DOHH2 (cell line): Measurements from ENCODE around the gene GSG1L.

Source experiments
- H3F3A ChIP-seq: fragments of 200-600 bp; sonication (generic), shearing (Covaris generic); 2 replicates; pipeline ENCODE4 v1.6.0; 2016; ENCODE audit warnings: antibody characterized with exemption, mild to moderate bottlenecking; ENCODE audit not compliant: control insufficient read depth, insufficient read depth
- H3K27ac ChIP-seq: fragments of 200-600 bp; sonication (generic); 2 replicates; pipeline ENCODE4 v1.5.1; 2014; ENCODE audit warnings: low read depth, mild to moderate bottlenecking, low read length, moderate library complexity
- H3K27me3 ChIP-seq: fragments of 200-600 bp; sonication (generic); 2 replicates; pipeline ENCODE4 v1.6.1; 2014; ENCODE audit warnings: mild to moderate bottlenecking, low read length, mixed read lengths; ENCODE audit not compliant: control insufficient read depth
- H3K36me3 ChIP-seq: fragments of 200-600 bp; sonication (generic); 2 replicates; pipeline ENCODE4 v1.6.1; 2014; ENCODE audit warnings: mild to moderate bottlenecking, low read length, moderate library complexity, mixed read lengths; ENCODE audit not compliant: control insufficient read depth
- H3K4me1 ChIP-seq: fragments of 200-600 bp; sonication (generic); 2 replicates; pipeline ENCODE4 v1.6.1; 2014; ENCODE audit warnings: mild to moderate bottlenecking, low read length, mixed read lengths; ENCODE audit not compliant: control insufficient read depth
- H3K4me2 ChIP-seq: fragments of 200-600 bp; sonication (generic); 2 replicates; pipeline ENCODE4 v1.6.0; 2014; ENCODE audit warnings: mild to moderate bottlenecking, low read length, moderate library complexity
- H3K4me3 ChIP-seq: fragments of 200-600 bp; sonication (generic); 2 replicates; pipeline ENCODE4 v1.5.1; 2014; ENCODE audit warnings: mild to moderate bottlenecking, low read length, mixed read lengths
- H3K79me2 ChIP-seq: fragments of 200-600 bp; sonication (generic); 2 replicates; pipeline ENCODE4 v1.6.1; 2014; ENCODE audit warnings: mild to moderate bottlenecking, low read length, mixed read lengths; ENCODE audit not compliant: control insufficient read depth
- H3K9me2 ChIP-seq: fragments of 200-600 bp; sonication (generic); replicated peaks from 2 replicates; pipeline ENCODE4 v1.6.1; 2014; ENCODE audit warnings: mild to moderate bottlenecking, low read length, mixed read lengths; ENCODE audit not compliant: control insufficient read depth
- H3K9me3 ChIP-seq: fragments of 200-600 bp; sonication (generic); 2 replicates; pipeline ENCODE4 v1.6.1; 2014; ENCODE audit warnings: antibody characterized with exemption, low read length, mixed read lengths; ENCODE audit not compliant: control insufficient read depth, insufficient read depth
- H4K20me1 ChIP-seq: fragments of 200-600 bp; sonication (generic); 2 replicates; pipeline ENCODE4 v1.6.0; 2014; ENCODE audit warnings: low read depth, mild to moderate bottlenecking, antibody characterized with exemption, low read length, moderate library complexity; ENCODE audit not compliant: control insufficient read depth, insufficient read depth
- EZH2phosphoT487 ChIP-seq: fragments of 200-600 bp; sonication (generic); IDR thresholded peaks from 2 replicates; pipeline ENCODE4 v1.6.1; 2017; ENCODE audit warnings: borderline replicate concordance, mild to moderate bottlenecking, antibody characterized with exemption, low read length, moderate library complexity, mixed read lengths
- TF ChIP-seq, protein P1 (sequence below): fragments of 200-600 bp; sonication (generic); IDR thresholded peaks from one replicate; pipeline ENCODE4 v1.5.1; 2014; ENCODE audit warnings: antibody characterized with exemption, mild to moderate bottlenecking, low read depth, low read length; ENCODE audit not compliant: poor library complexity, severe bottlenecking

The GSG1L gene

DNA sequence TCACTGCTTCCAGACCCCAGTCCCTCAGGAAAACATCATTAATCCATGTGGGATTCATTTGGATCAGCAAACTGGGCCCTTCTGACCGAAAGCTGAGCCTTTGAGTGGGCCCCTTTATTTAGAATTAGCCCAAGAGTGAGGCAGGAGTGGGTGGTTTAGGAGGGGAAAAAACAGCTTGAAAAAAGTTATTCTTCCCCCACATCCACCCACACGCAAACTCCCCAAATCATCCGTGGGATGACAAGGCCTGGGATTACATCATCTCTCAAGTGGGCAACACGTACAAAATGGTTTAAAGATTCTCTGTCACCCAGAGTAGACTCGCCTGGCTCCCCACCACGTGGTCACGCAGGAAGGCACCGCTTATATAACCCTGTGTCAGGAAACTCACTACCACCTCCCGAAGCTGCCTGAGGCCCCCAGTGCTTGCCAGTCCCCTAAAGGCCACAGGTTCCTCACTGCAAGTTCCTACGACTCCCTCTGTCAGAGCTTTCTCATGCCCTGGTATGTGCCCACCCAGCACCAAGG is 27.6 kb downstream of the GSG1L start:
- no peak overlapping the region for H3K4me3 ChIP-seq
- H3K4me1 ChIP-seq = no peaks in the 10 kb centered on the region
- H3K27me3 ChIP-seq = no peaks in the 10 kb centered on the region
- H3K9me3 ChIP-seq = no peaks in the 10 kb centered on the region
- H3F3A ChIP-seq = no peaks in the 10 kb centered on the region
- H3K36me3 ChIP-seq = no peaks in the 10 kb centered on the region
- no peaks in the 10 kb centered on the region for H3K79me2 ChIP-seq
- H3K9me2 ChIP-seq = no peaks in the 10 kb centered on the region
- H3K4me2 ChIP-seq = no peak overlapping the region
- H4K20me1 ChIP-seq = no peaks in the 10 kb centered on the region
- H3K27ac ChIP-seq = no peak overlapping the region
- TF ChIP-seq EZH2phosphoT487 = no peak
- TF ChIP-seq, protein P1, sequence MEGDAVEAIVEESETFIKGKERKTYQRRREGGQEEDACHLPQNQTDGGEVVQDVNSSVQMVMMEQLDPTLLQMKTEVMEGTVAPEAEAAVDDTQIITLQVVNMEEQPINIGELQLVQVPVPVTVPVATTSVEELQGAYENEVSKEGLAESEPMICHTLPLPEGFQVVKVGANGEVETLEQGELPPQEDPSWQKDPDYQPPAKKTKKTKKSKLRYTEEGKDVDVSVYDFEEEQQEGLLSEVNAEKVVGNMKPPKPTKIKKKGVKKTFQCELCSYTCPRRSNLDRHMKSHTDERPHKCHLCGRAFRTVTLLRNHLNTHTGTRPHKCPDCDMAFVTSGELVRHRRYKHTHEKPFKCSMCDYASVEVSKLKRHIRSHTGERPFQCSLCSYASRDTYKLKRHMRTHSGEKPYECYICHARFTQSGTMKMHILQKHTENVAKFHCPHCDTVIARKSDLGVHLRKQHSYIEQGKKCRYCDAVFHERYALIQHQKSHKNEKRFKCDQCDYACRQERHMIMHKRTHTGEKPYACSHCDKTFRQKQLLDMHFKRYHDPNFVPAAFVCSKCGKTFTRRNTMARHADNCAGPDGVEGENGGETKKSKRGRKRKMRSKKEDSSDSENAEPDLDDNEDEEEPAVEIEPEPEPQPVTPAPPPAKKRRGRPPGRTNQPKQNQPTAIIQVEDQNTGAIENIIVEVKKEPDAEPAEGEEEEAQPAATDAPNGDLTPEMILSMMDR = no peak

DNA sequence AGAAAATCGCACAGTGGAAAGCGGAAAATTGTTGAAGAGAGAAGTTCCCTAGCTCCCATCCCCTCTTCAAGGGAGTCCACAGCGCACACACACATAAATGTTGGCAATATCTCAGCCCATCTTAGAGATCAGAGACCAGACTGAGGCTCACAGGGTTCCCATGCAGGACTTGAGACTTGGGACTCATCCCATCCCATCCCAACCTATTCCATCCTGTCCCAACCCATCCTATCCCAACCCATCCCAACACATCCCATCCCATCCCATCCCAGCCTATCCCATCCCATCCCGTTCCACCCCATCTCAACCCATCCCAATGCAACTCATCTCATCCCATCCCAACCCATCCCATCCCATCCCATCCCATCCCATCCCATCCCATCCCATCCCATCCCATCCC is 29.6 kb downstream of the GSG1L start:
- no peak overlapping the region for H3K4me2 ChIP-seq
- H3F3A ChIP-seq = no peaks in the 10 kb centered on the region
- no peaks in the 10 kb centered on the region for H3K9me3 ChIP-seq
- no peaks in the 10 kb centered on the region for H4K20me1 ChIP-seq
- no peak overlapping the region for H3K27ac ChIP-seq
- H3K36me3 ChIP-seq = no peaks in the 10 kb centered on the region
- H3K27me3 ChIP-seq = no peaks in the 10 kb centered on the region
- no peaks in the 10 kb centered on the region for H3K4me1 ChIP-seq
- H3K9me2 ChIP-seq = no peaks in the 10 kb centered on the region
- no peaks in the 10 kb centered on the region for H3K79me2 ChIP-seq
- no peak for TF ChIP-seq EZH2phosphoT487
- TF ChIP-seq, protein P1 = no peak
- no peak overlapping the region for H3K4me3 ChIP-seq

DNA sequence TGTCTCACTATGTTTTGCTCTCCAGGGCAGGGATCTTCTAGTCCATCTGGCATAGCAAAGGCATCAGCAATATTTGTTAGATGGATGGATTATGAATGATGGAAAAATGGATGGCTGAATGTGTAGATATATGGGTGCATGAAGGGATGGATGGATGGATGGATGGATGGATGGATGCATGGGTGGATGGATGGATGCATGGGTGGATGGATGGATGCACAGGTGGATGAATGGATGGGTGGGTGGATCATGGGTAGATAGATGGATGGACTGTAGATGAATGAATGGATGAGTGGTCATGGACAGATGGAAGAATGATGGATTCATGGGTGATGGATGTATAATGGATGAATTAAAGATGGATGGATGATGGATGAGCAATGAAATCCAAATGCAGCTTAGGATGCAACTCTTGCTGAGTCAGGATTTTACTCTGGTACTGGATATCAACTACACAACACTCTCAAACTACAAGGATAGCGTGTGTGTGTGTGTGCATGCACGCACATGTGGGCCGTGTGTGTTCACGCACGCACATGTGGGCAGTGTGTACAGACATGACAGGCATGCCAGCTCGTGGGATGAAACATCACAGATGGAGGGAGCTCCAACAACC is 34.0 kb downstream of the GSG1L start:
- no peak overlapping the region for H3K4me2 ChIP-seq
- H3K36me3 ChIP-seq = no peaks in the 10 kb centered on the region
- no peaks in the 10 kb centered on the region for H3K79me2 ChIP-seq
- H4K20me1 ChIP-seq = no peaks in the 10 kb centered on the region
- H3F3A ChIP-seq = no peaks in the 10 kb centered on the region
- TF ChIP-seq, protein P1 = no peak
- no peak for TF ChIP-seq EZH2phosphoT487
- H3K4me1 ChIP-seq = no peaks in the 10 kb centered on the region
- H3K9me2 ChIP-seq = no peaks in the 10 kb centered on the region
- H3K27ac ChIP-seq = no peak overlapping the region
- no peak overlapping the region for H3K4me3 ChIP-seq
- no peaks in the 10 kb centered on the region for H3K27me3 ChIP-seq
- H3K9me3 ChIP-seq = peaks cover 4% of the 10 kb centered on the region; the same call in 1 of the 2 replicates
